Right lobe of liver (tissue), 6 donors: Measurements from ENCODE around the gene MUS81. TPM values are rescaled to one million over a fixed set of nuclear protein-coding genes. Genes with fewer than 3 reads are reported as not detected.

Experiments
- ATAC-seq, 4 donors: fragments of 200-7000 bp; cut with Tn5 transposase; one replicate each; pipeline ENCODE4 v1.9.1; 2020; ENCODE audit warnings: mild to moderate bottlenecking in 4 of 4, moderate library complexity in 4 of 4
- DNase-seq, 3 donors: peaks; one replicate each; pipeline ENCODE4 v3.0.0-alpha.2; 2020
- H3K27ac ChIP-seq, 3 donors: fragments of 200-600 bp; one replicate each; pipeline ENCODE4 v1.8.0; 2022
- H3K27me3 ChIP-seq, 2 donors: fragments of 200-600 bp; one replicate each; pipeline ENCODE4 v1.8.0; 2022
- H3K36me3 ChIP-seq, 4 donors: fragments of 200-600 bp; sonication (generic) in 1 of 4; one replicate each; pipeline versions ENCODE4 v1.5.1 to v1.8.0; 2017 to 2022; ENCODE audit warnings: control low read depth in 1 of 4
- H3K4me1 ChIP-seq, 4 donors: fragments of 200-600 bp; sonication (generic) in 1 of 4; one replicate each; pipeline versions ENCODE4 v1.5.1 to v1.8.0; 2017 to 2022; ENCODE audit warnings: control low read depth in 1 of 4
- H3K4me3 ChIP-seq, 3 donors: fragments of 200-600 bp; one replicate each; pipeline ENCODE4 v1.8.0; 2022
- H3K9me3 ChIP-seq, 4 donors: fragments of 200-600 bp; sonication (generic) in 1 of 4; one replicate each; pipeline versions ENCODE4 v1.5.1 to v1.8.0; 2017 to 2022; ENCODE audit warnings: control low read depth in 1 of 4
- CTCF ChIP-seq, 4 donors: fragments of 200-600 bp in 3 of 4; fragments of 450-650 bp in 1 of 4; IDR thresholded peaks; one replicate each; pipeline versions ENCODE4 v1.5.1 to v1.8.0; 2016 to 2022; ENCODE audit warnings: antibody characterized with exemption in 4 of 4, mild to moderate bottlenecking in 2 of 4
- POLR2A ChIP-seq: fragments of 450-650 bp; IDR thresholded peaks from one replicate; pipeline ENCODE4 v1.6.1; 2017; ENCODE audit warnings: antibody characterized with exemption, mild to moderate bottlenecking
- WGBS: methylation state at CpG from one replicate; pipeline ENCODE4 v1.1.6; 2018; ENCODE audit warnings: low coverage, low lambda C conversion rate; ENCODE audit not compliant: insufficient coverage; ENCODE audit errors: missing lambda C conversion rate; 5-methylcytosine and 5-hydroxymethylcytosine counted together
- intact Hi-C, 2 donors: fragments of 100-400 bp; cut with DNase I; formaldehyde crosslinking; loops; one replicate each; pipeline versions ENCODE4 v1.11.2 to v1.14.1; 2022
- total RNA-seq, 6 experiments: library from RNA; depleted of rRNA in 2 of 6; stranded (reverse); fragments of >200 nt in 2 of 6; fragmentation: NEBNext Ultra II Directional in 3 of 6; extraction: Animal tissue kit (Norgen Biotek cat#: 25700) in 3 of 6; gene quantifications; one replicate each; pipeline versions ENCODE4 v1.1.0 to v1.2.4, GENCODE V29; 2016 to 2023
- donor health status: DM: no; HTN: yes; CAD: no.
- donor health status: DM: no; HTN: no; CAD: no.
- donor health status: DM: no; HTN: no; CAD: no.
- donor health status: DM: no; HTN: yes; CAD: no.
- donor health status: DM: no; HTN: yes; CAD: no.

Gene MUS81
- total RNA-seq, 6 experiments from 2014 or later = 14.0 to 25.6 (median 19.7) TPM

DNA sequence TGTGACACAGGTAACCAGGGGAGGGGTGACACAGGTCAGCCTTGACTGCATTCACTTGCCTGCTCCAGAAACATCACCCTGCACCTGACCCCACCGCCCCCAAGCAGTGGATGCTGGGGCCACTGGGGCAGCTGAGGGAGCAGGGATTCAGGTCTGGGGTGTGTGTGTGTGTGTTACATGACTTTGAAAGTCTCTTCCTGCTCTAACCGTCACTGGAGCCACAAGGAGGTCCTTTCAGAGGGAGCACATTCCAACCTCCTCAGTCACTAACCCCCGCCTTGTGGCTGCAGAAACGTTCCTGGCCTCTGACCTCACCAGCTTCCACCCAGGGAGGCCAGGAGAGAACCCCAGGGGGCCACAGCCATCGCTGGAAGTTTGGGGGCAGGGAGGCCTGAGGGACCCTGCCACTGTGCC is 42.8 kb downstream of the MUS81 start:
- H3K27ac ChIP-seq = no peak overlapping the region
- H3K4me1 ChIP-seq = peaks cover 0 to 9% (median 3%) of the 10 kb centered on the region in 4 donors
- WGBS = no CpG with 5 or more reads among the region's 5 CpGs
- no peaks in the 10 kb centered on the region for H3K9me3 ChIP-seq
- ATAC-seq (no peak), DNase-seq (no peak)
- H3K4me3 ChIP-seq = no peak overlapping the region
- TF ChIP-seq POLR2A (no peak), CTCF (IDR thresholded peaks at IDR 0.05) (no peak)
- H3K36me3 ChIP-seq = no peaks in the 10 kb centered on the region
- intact Hi-C loops = no loop called here
- H3K27me3 ChIP-seq = no peaks in the 10 kb centered on the region

GRCh38 chr11:65903715-65904114 is 43.5 kb downstream of the MUS81 start:
- intact Hi-C loops = no loop called here
- Histone ChIP-seq H3K9me3 (no peaks in the 10 kb centered on the region), H3K27ac (no peak overlapping the region), H3K4me1 (peaks cover 0 to 9% (median 3%) of the 10 kb centered on the region in 4 donors), H3K4me3 (no peak overlapping the region), H3K36me3 (no peaks in the 10 kb centered on the region), H3K27me3 (no peaks in the 10 kb centered on the region)
- ATAC-seq (no peak), DNase-seq (no peak)
- no peak for TF ChIP-seq CTCF (IDR thresholded peaks at IDR 0.05)
- TF ChIP-seq POLR2A = no peak
- 87% methylated on average over 7 of the region's 8 CpGs for WGBS

DNA sequence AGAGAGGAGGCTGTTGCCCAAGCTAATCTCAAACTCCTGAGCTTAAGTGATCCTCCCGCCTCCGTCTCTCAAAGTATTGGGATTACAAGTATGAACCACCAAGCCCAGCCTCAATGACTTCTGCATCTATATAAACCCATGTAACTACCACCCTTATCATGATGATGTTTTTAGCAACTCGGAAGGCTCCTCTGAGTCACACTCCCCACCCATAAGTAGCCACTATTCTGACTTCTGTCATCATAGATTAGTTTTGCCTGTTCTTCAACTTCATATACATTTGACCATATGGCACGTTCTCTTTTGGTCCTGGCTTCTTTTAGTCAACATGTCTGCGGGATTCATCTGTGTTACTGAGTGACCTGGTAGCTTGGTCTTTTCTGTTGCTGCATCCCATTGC is 46.4 kb downstream of the MUS81 start:
- H3K27ac ChIP-seq = no peak overlapping the region
- 82% methylated on average over 5 of the region's 5 CpGs for WGBS
- DNase-seq (no peak), ATAC-seq (no peak)
- H3K27me3 ChIP-seq = no peaks in the 10 kb centered on the region
- no peaks in the 10 kb centered on the region for H3K9me3 ChIP-seq
- H3K4me1 ChIP-seq = no peaks in the 10 kb centered on the region
- no peak overlapping the region for H3K4me3 ChIP-seq
- H3K36me3 ChIP-seq = no peaks in the 10 kb centered on the region
- intact Hi-C loops = no loop called here
- TF ChIP-seq POLR2A (no peak), CTCF (IDR thresholded peaks at IDR 0.05) (no peak)

- H3K27me3 ChIP-seq = no peaks in the 10 kb centered on the region
- intact Hi-C loops = no loop called here
- H3K4me3 ChIP-seq = no peak overlapping the region
- no peaks in the 10 kb centered on the region for H3K9me3 ChIP-seq
- no peak for DNase-seq
- no peaks in the 10 kb centered on the region for H3K36me3 ChIP-seq
- no peak overlapping the region for H3K27ac ChIP-seq
- H3K4me1 ChIP-seq = no peaks in the 10 kb centered on the region
- TF ChIP-seq CTCF (IDR thresholded peaks at IDR 0.05) = no peak
- TF ChIP-seq POLR2A = no peak
- ATAC-seq = no peak
- 90% methylated on average over 5 of the region's 6 CpGs for WGBS
These were observed 47.6 kb downstream of the MUS81 start for GRCh38 chr11:65907878-65908277.
